ENCODE measurements around the gene LIX1L.

LIX1L gene

DNA sequence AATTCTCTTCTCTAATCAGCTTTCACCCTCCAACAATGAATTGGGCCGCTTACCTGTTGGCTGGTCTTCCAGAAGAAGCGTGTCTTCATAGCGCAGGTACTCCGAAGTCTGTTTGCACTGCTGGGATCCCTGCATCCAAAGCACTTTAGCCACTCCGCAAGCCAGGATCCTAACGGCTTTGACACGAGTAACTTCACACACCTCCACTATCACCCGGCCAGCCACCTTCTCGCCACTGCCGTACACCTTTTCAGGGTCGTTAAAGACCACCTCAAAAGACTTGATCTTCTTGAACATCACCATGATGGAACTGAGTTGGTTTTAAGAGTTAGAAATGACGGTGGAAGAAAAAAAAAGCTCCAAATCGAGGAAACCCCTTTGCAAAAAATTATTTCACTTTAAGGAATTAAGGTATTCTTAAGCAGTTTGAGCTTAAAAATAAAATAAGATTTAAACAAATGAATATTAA, 38.2 kb upstream of the LIX1L start:
- TF ChIP-seq, protein P1, sequence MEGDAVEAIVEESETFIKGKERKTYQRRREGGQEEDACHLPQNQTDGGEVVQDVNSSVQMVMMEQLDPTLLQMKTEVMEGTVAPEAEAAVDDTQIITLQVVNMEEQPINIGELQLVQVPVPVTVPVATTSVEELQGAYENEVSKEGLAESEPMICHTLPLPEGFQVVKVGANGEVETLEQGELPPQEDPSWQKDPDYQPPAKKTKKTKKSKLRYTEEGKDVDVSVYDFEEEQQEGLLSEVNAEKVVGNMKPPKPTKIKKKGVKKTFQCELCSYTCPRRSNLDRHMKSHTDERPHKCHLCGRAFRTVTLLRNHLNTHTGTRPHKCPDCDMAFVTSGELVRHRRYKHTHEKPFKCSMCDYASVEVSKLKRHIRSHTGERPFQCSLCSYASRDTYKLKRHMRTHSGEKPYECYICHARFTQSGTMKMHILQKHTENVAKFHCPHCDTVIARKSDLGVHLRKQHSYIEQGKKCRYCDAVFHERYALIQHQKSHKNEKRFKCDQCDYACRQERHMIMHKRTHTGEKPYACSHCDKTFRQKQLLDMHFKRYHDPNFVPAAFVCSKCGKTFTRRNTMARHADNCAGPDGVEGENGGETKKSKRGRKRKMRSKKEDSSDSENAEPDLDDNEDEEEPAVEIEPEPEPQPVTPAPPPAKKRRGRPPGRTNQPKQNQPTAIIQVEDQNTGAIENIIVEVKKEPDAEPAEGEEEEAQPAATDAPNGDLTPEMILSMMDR (IDR thresholded peaks at IDR 0.05; ENCODE audit: insufficient read depth, missing control alignments), result no peak
- FAIRE-seq (no peak), DNase-seq (ENCODE audit: insufficient read length, low spot score) (no peak)

DNA sequence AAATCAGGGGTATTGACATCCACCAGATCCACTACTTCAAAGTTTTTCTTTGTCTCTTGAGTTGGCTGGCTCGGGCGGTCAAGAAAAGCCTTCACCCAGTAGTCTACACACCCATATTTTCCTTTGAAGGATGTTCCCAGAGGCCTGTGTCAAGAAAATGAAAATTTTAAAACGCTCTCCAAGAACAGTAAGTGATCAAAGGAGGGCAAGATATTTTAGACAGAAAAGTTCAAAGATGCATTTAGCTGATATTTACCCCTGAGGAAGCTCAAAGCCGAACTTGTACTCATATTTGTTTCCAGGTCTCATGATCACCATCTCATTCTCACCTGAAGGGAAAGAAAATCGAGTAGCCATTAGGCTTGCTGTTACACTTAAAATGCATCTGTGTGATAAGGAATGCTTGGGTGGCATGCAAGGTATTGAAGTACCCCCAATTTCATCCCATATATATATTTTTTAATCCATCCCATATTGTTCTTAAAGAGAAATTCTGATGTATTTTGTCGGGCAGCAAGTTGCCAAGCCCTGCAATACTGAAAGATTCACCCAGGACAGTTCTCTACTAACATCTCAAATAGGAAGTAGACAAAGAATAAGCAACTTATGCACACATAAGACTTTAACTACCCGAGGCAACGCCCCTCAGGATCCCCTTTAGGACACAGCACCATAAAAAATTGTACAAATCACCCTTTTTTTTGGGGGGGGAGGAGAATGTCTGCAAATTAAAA, 37.5 kb upstream of the LIX1L start:
- TF ChIP-seq, protein P1 (IDR thresholded peaks at IDR 0.05; ENCODE audit: insufficient read depth, missing control alignments), result no peak
- DNase-seq (ENCODE audit: insufficient read length, low spot score) (no peak), FAIRE-seq (no peak)

DNA sequence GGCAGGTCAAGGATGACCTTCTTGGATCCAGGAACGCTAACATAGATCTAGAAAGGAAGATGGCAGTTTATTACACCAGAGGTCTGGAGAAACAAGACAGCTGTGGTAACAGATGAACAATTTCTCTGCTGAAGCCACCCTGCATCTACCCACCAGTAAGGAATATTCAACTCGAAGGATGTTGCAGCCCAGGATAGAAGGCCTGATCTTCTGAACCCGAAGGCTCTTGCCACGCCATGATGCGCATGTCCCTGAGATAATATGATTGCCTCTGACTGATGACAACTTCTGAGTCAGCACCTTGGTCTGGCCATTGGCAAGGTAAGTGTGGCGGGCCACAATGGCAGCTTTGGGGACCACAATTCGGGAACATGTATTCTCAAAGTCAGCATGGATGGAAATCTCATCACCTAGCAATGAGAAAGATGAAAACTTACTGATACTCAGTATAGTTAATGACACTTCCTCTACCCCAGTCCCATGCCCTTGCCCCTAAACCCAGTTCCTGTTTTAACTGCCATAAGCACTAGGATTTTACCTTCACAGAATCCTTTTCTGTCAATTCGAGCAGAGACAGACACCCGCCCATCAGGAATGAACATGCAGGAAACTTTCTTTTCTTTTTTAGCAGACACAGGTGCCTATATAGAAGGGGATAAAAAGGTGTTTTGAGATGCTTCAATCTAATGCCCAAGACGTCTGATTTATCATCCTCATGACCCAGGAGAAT, 36.7 kb upstream of the LIX1L start:
- FAIRE-seq (no peak), DNase-seq (ENCODE audit: insufficient read length, low spot score) (no peak)
- TF ChIP-seq, protein P1 (IDR thresholded peaks at IDR 0.05; ENCODE audit: insufficient read depth, missing control alignments), result no peak

DNA sequence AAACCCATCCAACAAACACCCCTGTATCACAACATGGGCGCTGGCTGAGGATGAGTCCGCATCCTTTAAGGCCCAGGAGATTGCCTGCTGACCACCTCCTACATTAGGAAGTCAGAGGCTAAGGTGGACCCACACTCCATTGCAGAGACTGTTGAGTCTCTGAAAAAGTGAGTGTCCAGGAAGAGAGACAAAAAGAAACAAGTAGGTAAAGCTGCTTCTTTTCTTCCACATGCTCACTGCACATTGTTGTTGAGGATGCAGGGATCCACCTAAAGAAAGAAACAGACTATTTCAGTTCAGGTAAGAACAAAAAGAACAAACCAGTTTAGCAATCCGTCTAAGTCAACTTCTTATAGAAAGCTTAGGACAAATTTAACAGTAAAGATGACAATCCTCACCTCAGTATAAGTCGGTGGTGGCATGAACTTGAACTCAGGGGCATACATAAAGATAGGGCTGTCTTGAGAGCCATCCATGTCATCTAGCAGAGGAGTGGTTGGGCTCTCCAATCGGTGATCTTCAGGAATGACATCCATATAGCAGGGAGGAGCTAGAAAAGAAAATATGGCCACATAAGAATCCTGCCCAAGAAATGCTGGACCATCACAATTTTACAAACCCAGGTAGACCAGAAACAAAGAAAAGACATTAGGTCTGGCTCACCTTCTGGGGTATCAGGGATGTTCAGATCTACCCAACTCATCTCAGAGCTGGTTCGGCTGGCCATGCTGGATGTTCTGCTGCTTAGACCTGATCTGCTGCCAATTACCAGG, 36.0 kb upstream of the LIX1L start:
- DNase-seq (ENCODE audit: insufficient read length, low spot score), result no peak
- no peak for FAIRE-seq
- TF ChIP-seq, protein P1 (IDR thresholded peaks at IDR 0.05; ENCODE audit: insufficient read depth, missing control alignments), result no peak

DNA sequence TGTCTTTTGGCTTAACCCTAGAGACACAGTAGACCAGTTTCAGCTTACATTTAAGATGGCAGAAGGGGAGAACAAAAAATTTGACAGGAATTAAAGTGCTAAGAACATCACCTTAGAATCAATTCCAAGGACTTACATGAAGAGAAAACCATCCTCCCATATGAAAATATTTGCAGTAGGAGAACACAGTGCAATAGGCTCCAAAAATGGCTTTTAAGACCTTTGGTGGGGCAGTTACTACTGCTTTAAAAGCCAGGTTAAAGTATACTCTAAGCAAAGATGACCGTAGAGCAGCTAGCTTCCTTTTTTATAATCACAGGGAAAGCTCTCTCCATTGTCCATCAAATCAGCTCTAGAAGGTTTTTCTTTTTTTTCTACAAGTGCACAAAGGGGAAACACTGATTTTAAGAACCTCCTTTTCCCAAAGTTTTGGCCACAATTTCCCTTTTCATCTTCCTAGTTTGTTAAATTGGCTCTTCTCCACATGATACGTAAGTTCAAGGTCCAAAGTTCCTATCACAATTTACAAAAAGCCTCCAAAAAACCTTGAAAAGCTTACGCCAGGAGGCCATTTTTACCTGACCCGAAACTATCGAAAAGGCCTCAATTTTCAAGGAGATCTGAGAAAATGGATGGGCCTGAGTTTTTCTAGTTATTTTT, 35.3 kb upstream of the LIX1L start:
- FAIRE-seq (no peak), DNase-seq (ENCODE audit: insufficient read length, low spot score) (no peak)
- TF ChIP-seq, protein P1 (IDR thresholded peaks at IDR 0.05; ENCODE audit: insufficient read depth, missing control alignments), result no peak

DNA sequence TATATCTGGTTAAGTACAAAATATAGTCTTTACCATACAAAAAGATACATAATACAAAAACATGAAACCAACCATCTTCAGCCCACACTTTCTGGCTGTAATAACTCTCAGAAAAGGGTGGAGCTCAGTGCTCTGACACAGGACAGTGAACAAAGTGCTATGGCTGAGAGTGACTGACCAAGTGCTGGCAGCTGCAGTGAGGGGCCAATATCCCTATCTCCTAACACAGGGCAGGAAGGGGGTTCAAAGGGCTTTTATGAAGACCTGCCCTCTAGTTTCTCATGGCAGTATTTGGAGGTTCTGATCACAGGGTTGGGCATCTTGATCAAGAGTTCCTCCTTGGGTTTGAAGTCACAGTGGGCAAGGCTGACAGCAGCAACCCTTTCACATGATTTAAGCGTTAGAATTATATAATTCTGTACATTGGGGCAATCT, 34.7 kb upstream of the LIX1L start:
- TF ChIP-seq, protein P1 (IDR thresholded peaks at IDR 0.05; ENCODE audit: insufficient read depth, missing control alignments), result no peak
- FAIRE-seq, result no peak
- no peak for DNase-seq (ENCODE audit: insufficient read length, low spot score)
